GM06990 (cell line): ENCODE measurements around the gene DNAJC2.

ENCODE experiments used
- DNase-seq: peaks from one replicate; pipeline ENCODE4 v3.0.0-alpha.2; 2011; ENCODE audit not compliant: insufficient read length; ENCODE audit errors: extremely low read depth
- H3K27me3 ChIP-seq: replicated peaks from 2 replicates; pipeline ENCODE4 v1.6.0; 2011; ENCODE audit warnings: low read length; ENCODE audit not compliant: control insufficient read depth, insufficient read depth
- H3K36me3 ChIP-seq: 2 replicates; pipeline ENCODE4 v1.5.1; 2011; ENCODE audit warnings: low read length; ENCODE audit not compliant: control insufficient read depth, insufficient read depth
- H3K4me3 ChIP-seq: replicated peaks from 2 replicates; pipeline ENCODE4 v1.5.1; 2011; ENCODE audit warnings: low read depth, mild to moderate bottlenecking, control low read depth, low read length
- CTCF ChIP-seq: IDR thresholded peaks from 2 replicates; pipeline ENCODE4 v1.5.1; 2011; ENCODE audit warnings: low read length, control low read depth, mild to moderate bottlenecking, inconsistent platforms; ENCODE audit not compliant: insufficient read depth, poor library complexity, severe bottlenecking

Gene DNAJC2

GRCh38 chr7:103338864-103339263 is 5.7 kb downstream of the DNAJC2 start:
- Histone ChIP-seq H3K4me3 (no peak overlapping the region), H3K36me3 (peaks cover 9% of the 10 kb centered on the region), H3K27me3 (no peaks in the 10 kb centered on the region)
- no peak for DNase-seq
- no peak for TF ChIP-seq CTCF

- H3K27me3 ChIP-seq, result no peaks in the 10 kb centered on the region
- no peak overlapping the region for H3K4me3 ChIP-seq
- TF ChIP-seq CTCF, result no peak
- H3K36me3 ChIP-seq, result peaks cover 9% of the 10 kb centered on the region
- no peak for DNase-seq
Observed at GRCh38 chr7:103336761-103337160, 7.8 kb downstream of the DNAJC2 start.

- Histone ChIP-seq H3K27me3 (no peaks in the 10 kb centered on the region), H3K4me3 (no peak overlapping the region), H3K36me3 (peaks cover 6% of the 10 kb centered on the region)
- no peak for TF ChIP-seq CTCF
- no peak for DNase-seq
Observed at GRCh38 chr7:103325744-103326143, 18.8 kb downstream of the DNAJC2 start.

GRCh38 chr7:103317009-103317408 is 27.6 kb downstream of the DNAJC2 start:
- Histone ChIP-seq H3K4me3 (no peak overlapping the region), H3K36me3 (peaks cover 15% of the 10 kb centered on the region), H3K27me3 (no peaks in the 10 kb centered on the region)
- no peak for DNase-seq
- no peak for TF ChIP-seq CTCF

- DNase-seq, result no peak
- TF ChIP-seq CTCF, result no peak
- Histone ChIP-seq H3K4me3 (no peak overlapping the region), H3K27me3 (no peaks in the 10 kb centered on the region), H3K36me3 (peaks cover 15% of the 10 kb centered on the region)
Observed at GRCh38 chr7:103316380-103316941, 28.1 kb downstream of the DNAJC2 start.

- no peak for TF ChIP-seq CTCF
- no peak overlapping the region for H3K4me3 ChIP-seq
- no peak for DNase-seq
- H3K36me3 ChIP-seq, result peaks cover 13% of the 10 kb centered on the region
- H3K27me3 ChIP-seq, result no peaks in the 10 kb centered on the region
Observed at GRCh38 chr7:103314852-103315251, 29.7 kb downstream of the DNAJC2 start.
